OCI-LY1 (cell line): ENCODE results near the gene SACM1L.

Experiments used
- CTCF ChIP-seq: fragments of 200-600 bp; sonication (generic), shearing (Covaris generic); IDR thresholded peaks from 2 replicates; pipeline ENCODE4 v1.5.1; 2017; ENCODE audit warnings: mild to moderate bottlenecking, antibody characterized with exemption, low read length, moderate library complexity, mixed read lengths
- EZH2 ChIP-seq: fragments of 200-600 bp; sonication (generic), shearing (Covaris generic); IDR thresholded peaks from 2 replicates; pipeline ENCODE4 v1.8.0; 2017; ENCODE audit warnings: borderline replicate concordance, mixed run types, mild to moderate bottlenecking, antibody characterized with exemption, low read length, moderate library complexity, mixed read lengths

- TF ChIP-seq CTCF (no peak), EZH2 (no peak)
Measured at GRCh38 chr3:45644791-45645201, 44.4 kb upstream of the SACM1L start.
